SK-N-SH (cell line): ENCODE measurements around the gene SCAPER. TPM values are rescaled to one million over a fixed set of nuclear protein-coding genes. Genes with fewer than 3 reads are reported as not detected.

Experiments used
- CTCF ChIA-PET: fragments of 300-600, 350-600 bp; formaldehyde crosslinking; extraction: SDS; loops from one replicate; lab custom pipeline; 2021; lab: Yijun Ruan, JAX
- POLR2A ChIA-PET: fragments of 350-600 bp; sonication (Branson Sonifier 250); formaldehyde crosslinking; extraction: SDS; loops from one replicate; lab custom pipeline; 2020; ENCODE audit warnings: antibody characterized with exemption, inconsistent platforms; lab: Yijun Ruan, JAX
- DNase-seq: peaks from one replicate; pipeline ENCODE4 v3.0.0; 2012
- H2AFZ ChIP-seq: fragments of 200-600 bp; sonication (generic); 2 replicates; pipeline ENCODE4 v1.8.1; 2016; ENCODE audit warnings: antibody characterized with exemption, mild to moderate bottlenecking, low read depth
- H3F3A ChIP-seq: fragments of 200-600 bp; sonication (generic); replicated peaks from 2 replicates; pipeline ENCODE3; 2016; ENCODE audit warnings: antibody characterized with exemption, mild to moderate bottlenecking; ENCODE audit not compliant: insufficient read depth
- H3K27ac ChIP-seq, 2 experiments: fragments of 200-500 bp in 1 of 2; fragments of 200-600 bp in 1 of 2; sonication (Bioruptor generic) in 1 of 2; sonication (generic), shearing (Covaris generic) in 1 of 2; 2 replicates each; pipeline versions ENCODE4 v1.5.1 to v1.6.1; 2014 to 2016; ENCODE audit warnings: low read depth in 2 of 2, inconsistent platforms in 1 of 2, low read length in 1 of 2, mild to moderate bottlenecking in 1 of 2, mixed read lengths in 1 of 2
- H3K27me3 ChIP-seq: fragments of 200-600 bp; sonication (generic), shearing (Covaris generic); 2 replicates; pipeline ENCODE4 v1.6.1; 2016; ENCODE audit warnings: mixed run types; ENCODE audit not compliant: insufficient read depth
- H3K36me3 ChIP-seq, 2 experiments: fragments of 200-500 bp in 1 of 2; fragments of 200-600 bp in 1 of 2; sonication (Bioruptor generic) in 1 of 2; sonication (generic) in 1 of 2; replicated peaks in 1 of 2; 2 replicates each; pipeline versions ENCODE3 to v1.5.1; 2014 to 2016; ENCODE audit warnings: low read length in 1 of 2, mild to moderate bottlenecking in 1 of 2; ENCODE audit not compliant: insufficient read depth in 2 of 2, control insufficient read depth in 1 of 2
- H3K4me1 ChIP-seq, 2 experiments: fragments of 200-500 bp in 1 of 2; fragments of 200-600 bp in 1 of 2; sonication (Bioruptor generic) in 1 of 2; sonication (generic), shearing (Covaris generic) in 1 of 2; 2 replicates each; pipeline versions ENCODE4 v1.5.1 to v1.6.1; 2014 to 2016; ENCODE audit warnings: low read depth in 1 of 2, low read length in 1 of 2, mixed run types in 1 of 2; ENCODE audit not compliant: insufficient read depth in 2 of 2, control insufficient read depth in 1 of 2
- H3K4me2 ChIP-seq: fragments of 200-600 bp; sonication (generic), shearing (Covaris generic); 2 replicates; pipeline ENCODE4 v1.6.1; 2017; ENCODE audit warnings: mixed run types
- H3K4me3 ChIP-seq, 2 experiments: fragments of 200-500 bp in 1 of 2; fragments of 200-600 bp in 1 of 2; sonication (Bioruptor generic) in 1 of 2; sonication (generic), shearing (Covaris generic) in 1 of 2; 2 replicates each; pipeline versions ENCODE4 v1.5.1 to v1.8.1; 2014 to 2016; ENCODE audit warnings: low read depth in 2 of 2, inconsistent platforms in 1 of 2, low read length in 1 of 2, mild to moderate bottlenecking in 1 of 2, mixed read lengths in 1 of 2, moderate library complexity in 1 of 2
- H3K79me2 ChIP-seq: fragments of 200-600 bp; sonication (generic); 2 replicates; pipeline ENCODE4 v1.8.1; 2017; ENCODE audit warnings: mild to moderate bottlenecking; ENCODE audit not compliant: insufficient read depth
- H3K9ac ChIP-seq: fragments of 200-600 bp; sonication (generic); 2 replicates; pipeline ENCODE4 v1.6.1; 2017; ENCODE audit warnings: mixed run types
- H3K9me2 ChIP-seq: fragments of 200-600 bp; sonication (generic); 2 replicates; pipeline ENCODE4 v1.6.1; 2017; ENCODE audit warnings: mixed run types
- H3K9me3 ChIP-seq: fragments of 200-600 bp; sonication (generic); 2 replicates; pipeline ENCODE4 v1.6.1; 2017; ENCODE audit warnings: mixed run types, mild to moderate bottlenecking, moderate library complexity
- H4K20me1 ChIP-seq: fragments of 200-600 bp; sonication (generic); 2 replicates; pipeline ENCODE4 v1.6.1; 2017; ENCODE audit warnings: mild to moderate bottlenecking, mixed run types; ENCODE audit not compliant: insufficient read depth
- ELF1 ChIP-seq: IDR thresholded peaks from 2 replicates; pipeline ENCODE4 v1.4.0; 2012
- GABPA ChIP-seq: IDR thresholded peaks from 2 replicates; pipeline ENCODE4 v1.4.0; 2012; ENCODE audit warnings: low read depth, mild to moderate bottlenecking
- GATA2 ChIP-seq: sonication (generic); formaldehyde crosslinking; IDR thresholded peaks from 2 replicates; pipeline ENCODE4 v1.5.0; 2020; ENCODE audit warnings: mild to moderate bottlenecking, missing genetic modification reagents
- NRF1 ChIP-seq: IDR thresholded peaks from 2 replicates; pipeline ENCODE4 v1.6.1; 2012; ENCODE audit warnings: low read depth, mild to moderate bottlenecking, low read length
- PBX3 ChIP-seq: IDR thresholded peaks from 2 replicates; pipeline ENCODE4; 2012
- REST ChIP-seq: IDR thresholded peaks from 2 replicates; pipeline ENCODE4 v1.6.1; 2012; ENCODE audit warnings: mild to moderate bottlenecking, low read depth, low read length, moderate library complexity
- SMC3 ChIP-seq: IDR thresholded peaks from 2 replicates; pipeline ENCODE4 v1.6.1; 2012; ENCODE audit warnings: low read depth, low read length, improper control_type of control experiment
- YY1 ChIP-seq: IDR thresholded peaks from 2 replicates; pipeline ENCODE4 v1.4.0; 2012; ENCODE audit warnings: low read depth, mild to moderate bottlenecking
- ZBTB33 ChIP-seq: IDR thresholded peaks from 2 replicates; pipeline ENCODE4 v1.4.0; 2012; ENCODE audit warnings: low read depth, borderline replicate concordance
- WGBS: methylation state at CpG from one replicate; pipeline ENCODE4 v1.1.6; 2017; ENCODE audit warnings: low lambda C conversion rate; 5-methylcytosine and 5-hydroxymethylcytosine counted together
- polyA plus RNA-seq, 3 experiments: library from polyadenylated mRNA; depleted of rRNA; stranded (reverse); fragments of >200 nt; gene quantifications; 2 replicates each; pipeline ENCODE4 v1.2.3, GENCODE V29; 2012

The SCAPER gene
- polyA plus RNA-seq, 1 of the 3 experiments (the other 2 are of a cell fraction), result 1.8 TPM

GRCh38 chr15:76310475-76311099, 594.6 kb downstream of the SCAPER start:
- Histone ChIP-seq H2AFZ (peak overlapping the region; percentile 99; the same call in 1 of the 2 replicates), H3K4me2 (peak overlapping the region; percentile 88), H3K79me2 (peaks cover 56% of the 10 kb centered on the region), H3F3A (peaks cover 6% of the 10 kb centered on the region), H3K9ac (peak overlapping the region; percentile 87), H3K4me1 (peaks cover 0 to 13% of the 10 kb centered on the region in 2 experiments; a peak in 2 of 4 replicates), H3K4me3 (peak overlapping the region; percentile 81 to 91), H3K9me3 (no peaks in the 10 kb centered on the region)
- DNase-seq, result no peak
- WGBS, result 1% methylated on average over 16 of the region's 16 CpGs
- CTCF ChIA-PET, result no interaction called here
- TF ChIP-seq PBX3 (no peak), REST (no peak), ELF1 (no peak), YY1 (no peak), NRF1 (no peak), SMC3 (no peak), GABPA (no peak), ZBTB33 (no peak), GATA2 (CRISPR knock-in tag) (no peak)
- TF ChIP-seq, all 33 proteins: peak for 0
- H3K36me3 ChIP-seq, result no peaks in the 10 kb centered on the region
- no peaks in the 10 kb centered on the region for H3K27me3 ChIP-seq
- H3K27ac ChIP-seq, result peak overlapping the region; percentile 80 to 87
- POLR2A ChIA-PET, result interaction anchor here (1.2 to 1.7 kb wide), 2 partner anchors 24 to 25 kb away, joined by 4 to 12 read pairs; partner anchors contain the start of gene ISL2
- H3K9me2 ChIP-seq, result no peaks in the 10 kb centered on the region
- H4K20me1 ChIP-seq, result peaks cover 24% of the 10 kb centered on the region
